Immature natural killer cell (primary cell): Measurements from ENCODE around the gene PREX1. TPM values are rescaled to one million over a fixed set of nuclear protein-coding genes. Genes with fewer than 3 reads are reported as not detected.
"Not testable (repeated sequence)": the region's sequence is repeated elsewhere in the genome, so short reads cannot be mapped to it uniquely, and the experiment has no call there.

ENCODE experiments used
- DNase-seq, 3 donors: peaks; one replicate each; pipeline ENCODE4 v3.0.0; 2022; ENCODE audit warnings: mixed read lengths in 1 of 3
- H3K27ac Mint-ChIP-seq, 6 donors: one replicate each; pipeline ENCODE4 v1.8.0; 2020; ENCODE audit warnings: mixed read lengths in 6 of 6, mild to moderate bottlenecking in 5 of 6, inconsistent platforms in 4 of 6, moderate library complexity in 3 of 6
- H3K27me3 Mint-ChIP-seq, 3 donors: one replicate each; pipeline ENCODE4 v1.8.0; 2020 to 2021; ENCODE audit warnings: low read depth in 3 of 3, mild to moderate bottlenecking in 3 of 3, mixed read lengths in 3 of 3, moderate library complexity in 3 of 3, inconsistent platforms in 1 of 3
- H3K36me3 Mint-ChIP-seq, 3 donors: one replicate each; pipeline ENCODE4 v1.8.0; 2020; ENCODE audit warnings: mixed read lengths in 3 of 3, inconsistent platforms in 2 of 3, mild to moderate bottlenecking in 2 of 3
- H3K4me1 Mint-ChIP-seq, 2 donors: one replicate each; pipeline ENCODE4 v1.8.0; 2020; ENCODE audit warnings: inconsistent platforms in 2 of 2, mild to moderate bottlenecking in 2 of 2, mixed read lengths in 2 of 2, moderate library complexity in 1 of 2
- H3K4me3 Mint-ChIP-seq, 5 donors: one replicate each; pipeline ENCODE4 v1.8.0; 2020; ENCODE audit warnings: mild to moderate bottlenecking in 5 of 5, mixed read lengths in 5 of 5, inconsistent platforms in 3 of 5, moderate library complexity in 3 of 5
- H3K9me3 Mint-ChIP-seq, 6 donors: one replicate each; pipeline ENCODE4 v1.8.0; 2020; ENCODE audit warnings: mild to moderate bottlenecking in 6 of 6, mixed read lengths in 6 of 6, inconsistent platforms in 4 of 6, moderate library complexity in 3 of 6
- polyA plus RNA-seq, 3 donors: library from polyadenylated mRNA; unstranded; fragments of 300-500 nt; fragmentation: Illumina TruSeq; gene quantifications; one replicate each; pipeline ENCODE4 v1.2.3, GENCODE V29; 2021

Gene PREX1
- polyA plus RNA-seq, 3 donors from 2014 or later = 30.5 to 94.3 (median 54.9) TPM

- peak; percentile 43 to 48 (median 46) for DNase-seq
- Mint-ChIP-seq H3K4me3 (peak overlapping the region; percentile 93 to 99 (median 98)), H3K36me3 (peaks cover 4 to 24% (median 11%) of the 10 kb centered on the region in 3 donors), H3K4me1 (no peaks in the 10 kb centered on the region), H3K9me3 (no peaks in the 10 kb centered on the region), H3K27me3 (peaks cover 0 to 9% (median 8%) of the 10 kb centered on the region in 3 donors), H3K27ac (peak overlapping the region in 2 of 6 donors; percentile 94 to 99)
Measured at GRCh38 chr20:48818481-48818987, 9.3 kb downstream of the PREX1 start.

GRCh38 chr20:48818031-48818370 lies 9.8 kb downstream of the PREX1 start:
- Mint-ChIP-seq H3K4me3 (peak overlapping the region; percentile 93 to 99 (median 98)), H3K27me3 (peaks cover 0 to 7% (median 6%) of the 10 kb centered on the region in 3 donors), H3K27ac (peak overlapping the region in 2 of 6 donors; percentile 94 to 99), H3K4me1 (no peaks in the 10 kb centered on the region), H3K9me3 (no peaks in the 10 kb centered on the region), H3K36me3 (peaks cover 4 to 24% (median 11%) of the 10 kb centered on the region in 3 donors)
- no peak for DNase-seq

GRCh38 chr20:48817367-48818030 lies 10.3 kb downstream of the PREX1 start:
- H3K9me3 Mint-ChIP-seq = no peaks in the 10 kb centered on the region
- peaks cover 0 to 4% (median 2%) of the 10 kb centered on the region in 3 donors for H3K27me3 Mint-ChIP-seq
- H3K4me3 Mint-ChIP-seq = peak overlapping the region; percentile 93 to 99 (median 98)

GRCh38 chr20:48816282-48817205 lies 11.3 kb downstream of the PREX1 start:
- Mint-ChIP-seq H3K4me3 (peak overlapping the region; percentile 93 to 99 (median 98)), H3K27ac (peak overlapping the region in 2 of 6 donors; percentile 94 to 99), H3K27me3 (peaks cover under 1 to 4% (median 2%) of the 10 kb centered on the region in 3 donors), H3K36me3 (peaks cover 6 to 25% (median 9%) of the 10 kb centered on the region in 3 donors), H3K4me1 (peaks cover 0 to 6% of the 10 kb centered on the region in 2 donors), H3K9me3 (no peaks in the 10 kb centered on the region)
- DNase-seq = no peak

More at GRCh38 chr20:48817367-48818030, 10.3 kb downstream of the PREX1 start:
- H3K36me3 Mint-ChIP-seq = peaks cover 4 to 24% (median 11%) of the 10 kb centered on the region in 3 donors
- peak overlapping the region in 2 of 6 donors; percentile 94 to 99 for H3K27ac Mint-ChIP-seq
- DNase-seq = no peak
- no peaks in the 10 kb centered on the region for H3K4me1 Mint-ChIP-seq

DNA sequence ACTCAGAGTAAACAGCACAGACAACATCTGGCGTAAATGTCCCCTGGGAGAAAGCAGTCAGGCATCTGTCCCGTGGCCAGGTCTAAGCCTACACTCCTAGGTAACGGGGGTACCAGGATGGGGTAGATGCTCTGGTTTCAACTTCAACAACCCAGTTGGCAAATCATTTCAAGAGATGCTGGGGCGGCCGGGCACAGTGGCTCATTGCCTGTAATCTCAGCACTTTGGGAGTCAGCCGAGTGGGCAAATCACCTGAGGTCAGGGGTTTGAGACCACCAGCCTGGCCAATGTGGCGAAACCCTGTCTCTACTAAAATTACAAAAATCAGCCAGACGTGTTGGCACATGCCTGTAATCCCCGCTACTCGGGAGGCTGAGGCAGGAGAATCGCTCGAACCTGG lies 12.3 kb downstream of the PREX1 start:
- H3K27ac Mint-ChIP-seq = peak overlapping the region in 1 of 6 donors; percentile 66
- no peaks in the 10 kb centered on the region for H3K9me3 Mint-ChIP-seq
- peaks cover 0 to 4% (median 2%) of the 10 kb centered on the region in 3 donors for H3K27me3 Mint-ChIP-seq
- peaks cover 6 to 27% (median 7%) of the 10 kb centered on the region in 3 donors for H3K36me3 Mint-ChIP-seq
- H3K4me1 Mint-ChIP-seq = peaks cover 0 to 14% of the 10 kb centered on the region in 2 donors
- peak overlapping the region in 3 of 5 donors; percentile 26 to 99 (median 46) for H3K4me3 Mint-ChIP-seq
- no peak for DNase-seq

GRCh38 chr20:48814633-48815032 lies 13.2 kb downstream of the PREX1 start:
- peak overlapping the region in 1 of 6 donors; percentile 66 for H3K27ac Mint-ChIP-seq
- no peaks in the 10 kb centered on the region for H3K9me3 Mint-ChIP-seq
- H3K4me3 Mint-ChIP-seq = peak overlapping the region in 4 of 5 donors; percentile 7 to 99 (median 36)
- DNase-seq = no peak
- peaks cover 0 to 4% (median 2%) of the 10 kb centered on the region in 3 donors for H3K27me3 Mint-ChIP-seq
- peaks cover 6 to 22% (median 7%) of the 10 kb centered on the region in 3 donors for H3K36me3 Mint-ChIP-seq
- peaks cover 0 to 22% of the 10 kb centered on the region in 2 donors for H3K4me1 Mint-ChIP-seq

- no peak for DNase-seq
- Mint-ChIP-seq H3K4me1 (peaks cover 0 to 28% of the 10 kb centered on the region in 2 donors), H3K27me3 (peaks cover 0 to 4% (median 2%) of the 10 kb centered on the region in 3 donors), H3K4me3 (no peak overlapping the region), H3K9me3 (no peaks in the 10 kb centered on the region), H3K36me3 (peaks cover 6 to 22% (median 7%) of the 10 kb centered on the region in 3 donors), H3K27ac (no peak overlapping the region)
Measured at GRCh38 chr20:48813930-48814546, 13.8 kb downstream of the PREX1 start.

GRCh38 chr20:48813446-48813747 lies 14.4 kb downstream of the PREX1 start:
- no peaks in the 10 kb centered on the region for H3K9me3 Mint-ChIP-seq

GRCh38 chr20:48812600-48813445 lies 15.0 kb downstream of the PREX1 start:
- H3K36me3 Mint-ChIP-seq = peaks cover 3 to 19% (median 11%) of the 10 kb centered on the region in 3 donors
- DNase-seq = no peak
- no peak overlapping the region for H3K27ac Mint-ChIP-seq
- peaks cover 0 to 7% (median 3%) of the 10 kb centered on the region in 3 donors for H3K27me3 Mint-ChIP-seq
- no peaks in the 10 kb centered on the region for H3K9me3 Mint-ChIP-seq
- no peak overlapping the region for H3K4me3 Mint-ChIP-seq
- H3K4me1 Mint-ChIP-seq = peaks cover 0 to 40% of the 10 kb centered on the region in 2 donors

More at GRCh38 chr20:48813446-48813747, 14.4 kb downstream of the PREX1 start:
- Mint-ChIP-seq H3K4me3 (no peak overlapping the region), H3K4me1 (peaks cover 0 to 34% of the 10 kb centered on the region in 2 donors), H3K27ac (no peak overlapping the region), H3K27me3 (peaks cover 0 to 4% (median 4%) of the 10 kb centered on the region in 3 donors), H3K36me3 (peaks cover 6 to 22% (median 11%) of the 10 kb centered on the region in 3 donors)
- no peak for DNase-seq

- H3K27me3 Mint-ChIP-seq, H3K9me3 Mint-ChIP-seq, DNase-seq: not testable (repeated sequence)
- Mint-ChIP-seq H3K4me1 (peaks cover 0 to 47% of the 10 kb centered on the region in 2 donors), H3K36me3 (peaks cover 5 to 25% (median 15%) of the 10 kb centered on the region in 3 donors), H3K27ac (peak overlapping the region in 4 of 6 donors; percentile 73 to 92 (median 86)), H3K4me3 (peak overlapping the region in 1 of 5 donors; percentile 58)
Measured at GRCh38 chr20:48812114-48812513, 15.7 kb downstream of the PREX1 start.

GRCh38 chr20:48809673-48810072 lies 18.1 kb downstream of the PREX1 start:
- peaks cover 16 to 25% (median 18%) of the 10 kb centered on the region in 3 donors for H3K36me3 Mint-ChIP-seq
- no peak for DNase-seq
- peak overlapping the region; percentile 59 to 87 (median 81) for H3K27ac Mint-ChIP-seq
- H3K4me3 Mint-ChIP-seq = peak overlapping the region; percentile 49 to 72 (median 66)
- peaks cover 0 to 71% of the 10 kb centered on the region in 2 donors for H3K4me1 Mint-ChIP-seq
- peaks cover 0 to 9% (median 2%) of the 10 kb centered on the region in 3 donors for H3K27me3 Mint-ChIP-seq
- peaks cover 0 to 5% (median 1%) of the 10 kb centered on the region in 6 donors for H3K9me3 Mint-ChIP-seq

DNA sequence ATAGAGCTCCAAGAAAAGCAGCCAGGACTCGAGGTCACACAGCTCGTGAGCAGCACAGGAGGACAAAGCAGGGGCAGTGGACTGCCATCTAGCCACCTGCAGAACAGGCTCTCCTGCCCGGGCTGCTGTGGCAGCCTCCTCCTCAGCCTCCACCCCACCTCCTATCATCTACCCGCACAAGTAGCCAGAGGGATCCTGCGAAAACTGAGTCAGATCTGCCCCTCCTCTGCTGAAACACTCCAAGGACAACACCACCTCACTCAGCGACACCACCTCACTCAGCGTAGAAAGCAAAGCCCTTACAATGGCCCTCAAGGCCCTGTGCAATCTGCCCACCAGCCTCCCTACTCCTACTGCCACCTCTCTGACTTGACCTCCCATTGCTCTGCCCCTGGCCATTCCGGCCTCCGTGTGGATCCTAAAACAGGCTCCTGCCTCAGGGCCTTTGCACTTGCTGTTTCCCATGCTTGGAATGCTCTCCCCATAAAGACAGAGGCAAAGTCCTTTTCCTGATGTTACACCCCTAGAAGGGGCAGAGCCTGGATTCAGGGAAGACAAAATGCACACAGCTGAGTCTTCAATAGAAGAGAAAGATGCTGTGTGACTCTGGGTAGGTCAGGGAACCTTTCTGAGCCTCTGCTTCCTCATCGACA lies 19.3 kb downstream of the PREX1 start:
- peaks cover 0 to 82% of the 10 kb centered on the region in 2 donors for H3K4me1 Mint-ChIP-seq
- peaks cover 0 to 9% (median 2%) of the 10 kb centered on the region in 3 donors for H3K27me3 Mint-ChIP-seq
- H3K9me3 Mint-ChIP-seq = peaks cover 0 to 5% (median 1%) of the 10 kb centered on the region in 6 donors
- peaks cover 25 to 33% (median 26%) of the 10 kb centered on the region in 3 donors for H3K36me3 Mint-ChIP-seq
- no peak for DNase-seq
- H3K4me3 Mint-ChIP-seq = peak overlapping the region; percentile 61 to 64 (median 62)
- H3K27ac Mint-ChIP-seq = peak overlapping the region; percentile 77 to 89 (median 86)
